Measurements from ENCODE around the gene PHF12.
A peak's percentile ranks its signal among the peaks of the same experiment; 100 is the strongest.
"Not testable (repeated sequence)": the region's sequence is repeated elsewhere in the genome, so short reads cannot be mapped to it uniquely, and the experiment has no call there.

PHF12 gene

GRCh38 chr17:28893248-28894183, 57.8 kb downstream of the PHF12 start:
- FAIRE-seq: peak; percentile 59
- DNase-seq (ENCODE audit: insufficient read length, low spot score): not testable (repeated sequence)
- TF ChIP-seq SPI1 (IDR thresholded peaks at IDR 0.05; ENCODE audit: low read depth, low read length) (peak; percentile 84), PAX5 (IDR thresholded peaks at IDR 0.05; ENCODE audit: insufficient read depth, low read length, severe bottlenecking) (peak; percentile 24)

- DNase-seq (ENCODE audit: insufficient read length, low spot score) (no peak), FAIRE-seq (no peak)
- TF ChIP-seq POLR2AphosphoS5 (IDR thresholded peaks at IDR 0.05; ENCODE audit: low read depth, low read length) (no peak), POLR2A (IDR thresholded peaks at IDR 0.05; ENCODE audit: low read depth, low read length) (no peak), PAX5 (IDR thresholded peaks at IDR 0.05; ENCODE audit: insufficient read depth, low read length, severe bottlenecking) (no peak), TAF1 (IDR thresholded peaks at IDR 0.05; ENCODE audit: low read depth, low read length) (no peak), SPI1 (IDR thresholded peaks at IDR 0.05; ENCODE audit: low read depth, low read length) (no peak), POU2F2 (IDR thresholded peaks at IDR 0.05; ENCODE audit: low read depth, low read length) (no peak)
These were observed 59.3 kb downstream of the PHF12 start for GRCh38 chr17:28892024-28892423.

- DNase-seq (ENCODE audit: insufficient read length, low spot score): no peak
- no peak for FAIRE-seq
- TF ChIP-seq POLR2A (IDR thresholded peaks at IDR 0.05; ENCODE audit: low read depth, low read length): no peak
- no peak for TF ChIP-seq SPI1 (IDR thresholded peaks at IDR 0.05; ENCODE audit: low read depth, low read length)
- no peak for TF ChIP-seq TAF1 (IDR thresholded peaks at IDR 0.05; ENCODE audit: low read depth, low read length)
- TF ChIP-seq PAX5 (IDR thresholded peaks at IDR 0.05; ENCODE audit: insufficient read depth, low read length, severe bottlenecking): no peak
- no peak for TF ChIP-seq POLR2AphosphoS5 (IDR thresholded peaks at IDR 0.05; ENCODE audit: low read depth, low read length)
- no peak for TF ChIP-seq POU2F2 (IDR thresholded peaks at IDR 0.05; ENCODE audit: low read depth, low read length)
These were observed 60.1 kb downstream of the PHF12 start for GRCh38 chr17:28891201-28891600.

GRCh38 chr17:28889996-28890395, 61.3 kb downstream of the PHF12 start:
- TF ChIP-seq TAF1 (IDR thresholded peaks at IDR 0.05; ENCODE audit: low read depth, low read length) (no peak), POLR2AphosphoS5 (IDR thresholded peaks at IDR 0.05; ENCODE audit: low read depth, low read length) (no peak), SPI1 (IDR thresholded peaks at IDR 0.05; ENCODE audit: low read depth, low read length) (no peak), POU2F2 (IDR thresholded peaks at IDR 0.05; ENCODE audit: low read depth, low read length) (no peak), POLR2A (IDR thresholded peaks at IDR 0.05; ENCODE audit: low read depth, low read length) (no peak), PAX5 (IDR thresholded peaks at IDR 0.05; ENCODE audit: insufficient read depth, low read length, severe bottlenecking) (no peak)
- DNase-seq (ENCODE audit: insufficient read length, low spot score) (no peak), FAIRE-seq (no peak)

- FAIRE-seq: no peak
- TF ChIP-seq PAX5 (IDR thresholded peaks at IDR 0.05; ENCODE audit: insufficient read depth, low read length, severe bottlenecking): no peak
- TF ChIP-seq POLR2AphosphoS5 (IDR thresholded peaks at IDR 0.05; ENCODE audit: low read depth, low read length): no peak
- no peak for TF ChIP-seq POU2F2 (IDR thresholded peaks at IDR 0.05; ENCODE audit: low read depth, low read length)
- no peak for TF ChIP-seq SPI1 (IDR thresholded peaks at IDR 0.05; ENCODE audit: low read depth, low read length)
- no peak for TF ChIP-seq TAF1 (IDR thresholded peaks at IDR 0.05; ENCODE audit: low read depth, low read length)
- TF ChIP-seq POLR2A (IDR thresholded peaks at IDR 0.05; ENCODE audit: low read depth, low read length): no peak
These were observed 62.5 kb downstream of the PHF12 start for GRCh38 chr17:28888832-28889231.

GRCh38 chr17:28887871-28888471, 63.3 kb downstream of the PHF12 start:
- TF ChIP-seq SPI1 (IDR thresholded peaks at IDR 0.05; ENCODE audit: low read depth, low read length) (peak; percentile 78), POU2F2 (IDR thresholded peaks at IDR 0.05; ENCODE audit: low read depth, low read length) (no peak)
- peak; percentile 70 for FAIRE-seq

More at GRCh38 chr17:28888832-28889231, 62.5 kb downstream of the PHF12 start:
- DNase-seq (ENCODE audit: insufficient read length, low spot score): no peak

GRCh38 chr17:28885951-28886350, 65.4 kb downstream of the PHF12 start:
- FAIRE-seq: no peak
- DNase-seq (ENCODE audit: insufficient read length, low spot score): no peak
- TF ChIP-seq SPI1 (IDR thresholded peaks at IDR 0.05; ENCODE audit: low read depth, low read length): no peak
- TF ChIP-seq TAF1 (IDR thresholded peaks at IDR 0.05; ENCODE audit: low read depth, low read length): no peak
- no peak for TF ChIP-seq POLR2AphosphoS5 (IDR thresholded peaks at IDR 0.05; ENCODE audit: low read depth, low read length)
- TF ChIP-seq POLR2A (IDR thresholded peaks at IDR 0.05; ENCODE audit: low read depth, low read length): no peak
- TF ChIP-seq PAX5 (IDR thresholded peaks at IDR 0.05; ENCODE audit: insufficient read depth, low read length, severe bottlenecking): no peak
- no peak for TF ChIP-seq POU2F2 (IDR thresholded peaks at IDR 0.05; ENCODE audit: low read depth, low read length)

More at GRCh38 chr17:28887871-28888471, 63.3 kb downstream of the PHF12 start:
- no peak for DNase-seq (ENCODE audit: insufficient read length, low spot score)

- no peak for FAIRE-seq
These were observed 66.0 kb downstream of the PHF12 start for GRCh38 chr17:28885363-28885762.

GRCh38 chr17:28883967-28884702, 67.2 kb downstream of the PHF12 start:
- DNase-seq (ENCODE audit: insufficient read length, low spot score): no peak
- no peak for TF ChIP-seq SPI1 (IDR thresholded peaks at IDR 0.05; ENCODE audit: low read depth, low read length)
- TF ChIP-seq POU2F2 (IDR thresholded peaks at IDR 0.05; ENCODE audit: low read depth, low read length): no peak
- TF ChIP-seq PAX5 (IDR thresholded peaks at IDR 0.05; ENCODE audit: insufficient read depth, low read length, severe bottlenecking): no peak
- TF ChIP-seq POLR2AphosphoS5 (IDR thresholded peaks at IDR 0.05; ENCODE audit: low read depth, low read length): no peak
- no peak for TF ChIP-seq POLR2A (IDR thresholded peaks at IDR 0.05; ENCODE audit: low read depth, low read length)
- no peak for TF ChIP-seq TAF1 (IDR thresholded peaks at IDR 0.05; ENCODE audit: low read depth, low read length)
- no peak for FAIRE-seq

More at GRCh38 chr17:28885363-28885762, 66.0 kb downstream of the PHF12 start:
- TF ChIP-seq TAF1 (IDR thresholded peaks at IDR 0.05; ENCODE audit: low read depth, low read length) (no peak), PAX5 (IDR thresholded peaks at IDR 0.05; ENCODE audit: insufficient read depth, low read length, severe bottlenecking) (no peak), POLR2AphosphoS5 (IDR thresholded peaks at IDR 0.05; ENCODE audit: low read depth, low read length) (no peak)
- no peak for DNase-seq (ENCODE audit: insufficient read length, low spot score)
